Measurements from ENCODE around the gene MX1.

The MX1 gene

DNA sequence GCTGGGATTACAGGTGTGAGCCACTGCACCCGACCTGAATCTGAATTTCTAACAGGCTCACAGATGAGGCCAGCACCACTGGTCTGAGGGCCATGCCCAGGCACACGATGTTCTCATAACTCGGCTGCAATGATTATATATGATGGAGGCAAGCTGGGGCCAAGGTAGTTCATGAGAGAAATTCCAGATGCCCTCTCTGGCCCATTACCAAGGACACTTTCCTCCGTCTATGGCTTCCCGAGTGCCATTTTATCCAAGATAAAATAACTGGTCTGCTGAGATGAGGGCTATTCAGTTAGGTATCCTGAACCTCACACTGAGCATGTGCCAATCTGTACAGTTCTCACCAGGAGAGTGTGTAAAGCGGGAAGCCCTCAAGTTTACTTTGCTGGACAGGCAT is 65.4 kb downstream of the MX1 start:
- DNase-seq (ENCODE audit: low spot score), result no peak

- no peak for DNase-seq (ENCODE audit: low spot score)
Observed at GRCh38 chr21:41494242-41494641, 68.2 kb downstream of the MX1 start.

DNA sequence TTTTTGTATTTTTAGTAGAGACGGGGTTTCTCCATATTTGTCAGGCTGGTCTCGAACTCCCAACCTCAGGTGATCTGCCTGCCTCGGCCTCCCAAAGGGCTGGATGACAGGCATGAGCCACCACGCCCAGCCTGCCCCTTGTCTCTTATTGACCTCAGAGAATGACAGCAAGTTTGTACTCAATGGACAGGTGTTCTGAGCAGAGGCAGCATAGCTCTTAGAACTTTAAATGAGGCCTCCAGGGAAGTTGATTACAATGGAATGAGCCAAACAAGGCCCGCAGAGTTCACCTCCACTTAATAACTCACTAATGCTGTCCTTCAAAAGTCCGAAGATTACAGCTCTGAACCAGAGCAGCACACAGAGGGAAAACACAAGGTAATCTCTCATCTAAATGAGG is 71.0 kb downstream of the MX1 start:
- no peak for DNase-seq (ENCODE audit: low spot score)

DNA sequence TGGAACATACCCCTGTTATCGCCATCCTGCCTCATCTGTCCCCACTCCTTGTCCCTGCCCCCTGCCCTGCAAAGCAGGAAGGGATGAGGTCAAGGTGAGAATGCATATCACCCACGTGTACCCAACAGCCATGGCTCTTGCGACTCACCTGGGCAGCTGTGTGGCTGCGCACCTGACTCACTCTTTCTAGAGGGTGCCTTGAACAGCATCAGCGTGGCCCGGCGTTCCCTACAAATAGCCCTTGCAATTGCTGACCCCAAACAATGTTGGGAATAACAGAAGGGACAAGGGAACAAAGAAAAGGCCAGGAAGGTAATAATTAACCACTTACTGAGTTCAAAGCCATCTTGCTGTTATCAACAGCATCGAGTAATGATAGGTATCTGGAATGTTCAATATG is 71.7 kb downstream of the MX1 start:
- no peak for DNase-seq (ENCODE audit: low spot score)

- no peak for DNase-seq (ENCODE audit: low spot score)
Observed at GRCh38 chr21:41499920-41500319, 73.9 kb downstream of the MX1 start.

DNA sequence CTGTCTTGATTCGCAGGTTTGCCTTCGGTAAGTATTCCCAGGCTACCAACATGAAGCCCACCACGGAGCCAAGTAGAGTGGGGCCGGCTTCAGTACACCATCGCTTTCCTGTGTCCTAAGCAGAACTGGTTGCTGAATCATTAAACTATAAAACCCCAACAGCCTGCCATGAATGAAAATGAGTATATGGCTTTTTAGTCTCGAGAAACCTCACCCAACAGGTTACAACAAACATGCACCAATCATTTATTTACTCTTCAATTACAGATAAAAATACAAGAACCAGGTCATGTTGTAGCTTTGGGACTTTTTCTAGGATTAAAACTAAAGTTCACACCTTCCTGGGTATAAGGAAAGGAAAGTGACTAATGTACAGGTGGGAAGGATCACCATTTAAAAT is 74.3 kb downstream of the MX1 start:
- DNase-seq (ENCODE audit: low spot score), result no peak

DNA sequence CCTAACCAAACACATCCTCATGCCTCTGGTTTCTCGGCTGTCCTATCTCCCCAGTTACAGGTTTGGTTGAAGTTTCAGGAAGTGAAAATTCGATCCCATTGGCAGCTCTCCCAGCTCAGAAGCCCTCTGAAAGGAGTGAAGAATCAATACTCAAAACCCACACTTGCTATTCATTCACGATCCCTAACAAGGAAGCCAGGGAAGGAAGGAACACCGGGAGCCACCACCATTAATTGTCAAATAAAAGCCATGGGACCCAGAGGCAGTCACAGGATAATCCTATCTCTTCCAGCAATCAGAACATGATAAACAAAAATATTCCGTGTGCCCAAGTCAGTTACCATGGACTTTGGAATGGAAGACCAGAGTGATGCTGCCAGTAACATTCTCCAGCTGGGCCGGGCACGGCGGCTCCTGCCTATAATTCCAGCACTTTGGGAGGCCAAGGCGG is 74.9 kb downstream of the MX1 start:
- no peak for DNase-seq (ENCODE audit: low spot score)

DNA sequence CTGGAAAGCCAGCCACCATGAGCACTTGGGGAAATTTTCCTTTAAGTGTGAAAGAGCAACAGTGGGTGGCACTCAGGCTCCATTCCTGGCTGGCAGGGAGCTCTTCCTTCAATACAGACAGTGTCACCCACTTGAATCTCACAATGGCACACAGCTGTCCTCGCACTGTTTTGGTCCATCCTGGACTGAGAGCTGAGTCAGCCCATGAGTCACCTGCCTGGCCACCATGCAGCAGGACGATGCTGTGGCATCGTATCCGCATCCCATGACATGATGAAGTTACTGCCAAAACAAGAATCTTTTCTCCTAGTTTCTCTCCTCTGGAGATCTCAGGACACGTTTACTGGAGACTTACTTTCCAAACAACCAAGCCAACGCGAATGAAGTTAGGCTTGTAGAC is 75.9 kb downstream of the MX1 start:
- DNase-seq (ENCODE audit: low spot score), result peak; percentile 40

DNA sequence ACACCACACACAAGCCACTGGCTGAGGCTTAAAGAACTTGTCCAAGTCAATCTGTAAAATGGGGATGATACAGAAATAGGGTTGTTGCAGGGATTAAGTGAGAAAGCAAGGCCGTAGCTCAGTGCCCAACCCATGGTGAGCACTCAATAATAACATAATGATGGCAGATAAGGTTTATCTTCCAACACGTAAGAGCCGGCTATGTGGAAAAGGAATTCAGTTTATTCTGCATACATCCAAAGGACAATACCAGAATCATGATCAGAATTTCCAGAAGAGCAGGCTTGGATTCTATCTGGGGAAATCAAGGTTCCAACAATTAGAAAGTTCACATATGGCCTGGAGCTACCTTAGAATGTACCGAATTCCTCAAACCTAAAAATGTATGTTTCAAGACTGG is 77.3 kb downstream of the MX1 start:
- no peak for DNase-seq (ENCODE audit: low spot score)

DNA sequence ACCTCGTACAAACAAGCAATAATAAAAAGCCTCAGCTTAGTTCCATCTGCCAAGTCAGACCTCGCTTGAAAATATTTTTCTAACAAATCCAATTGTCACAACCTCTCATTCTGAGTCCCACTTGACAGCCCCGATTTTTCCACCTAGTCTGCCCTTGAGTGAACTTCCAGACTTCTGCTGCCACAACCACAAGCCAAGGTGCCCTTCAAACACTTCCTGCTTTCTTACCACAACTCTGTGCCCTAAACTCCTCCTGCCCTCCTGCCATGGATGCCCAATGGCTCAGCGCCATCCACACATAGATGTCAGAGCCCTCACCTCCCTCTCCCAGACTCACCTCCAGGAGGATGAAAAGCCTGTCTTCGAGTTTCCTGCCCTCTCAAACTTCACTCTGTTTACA is 78.0 kb downstream of the MX1 start:
- no peak for DNase-seq (ENCODE audit: low spot score)

DNA sequence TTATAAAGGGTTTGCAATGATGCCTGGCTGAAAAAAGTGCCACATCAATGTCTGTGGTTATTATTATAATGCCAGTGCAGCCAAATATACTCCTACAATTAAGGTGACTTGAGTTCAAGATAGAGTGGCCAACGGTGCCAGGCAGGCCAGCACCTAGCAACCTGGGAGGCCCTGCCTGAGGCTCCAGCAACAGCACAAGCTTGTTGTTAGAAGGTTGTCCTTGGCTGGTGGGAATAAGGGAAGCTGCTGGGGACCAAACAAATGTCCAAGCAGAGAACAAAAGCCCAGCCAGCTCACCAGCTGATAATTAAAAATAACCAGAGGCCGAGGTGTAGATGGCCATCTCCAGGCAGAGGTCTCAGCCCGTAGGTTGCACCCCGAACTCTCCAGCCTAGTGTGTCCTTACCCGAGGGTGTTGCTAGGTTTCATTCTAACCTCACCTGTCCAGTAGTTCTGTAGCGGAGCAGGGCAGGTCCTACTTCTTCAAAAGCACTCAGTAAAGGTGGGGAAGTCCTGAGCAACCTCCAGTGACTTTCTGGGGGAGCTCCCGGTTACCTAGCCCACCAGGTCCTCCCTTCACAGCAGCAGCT is 80.1 kb downstream of the MX1 start:
- no peak for DNase-seq (ENCODE audit: low spot score)

GRCh38 chr21:41506611-41507520 is 80.8 kb downstream of the MX1 start:
- DNase-seq (ENCODE audit: low spot score), result no peak

DNA sequence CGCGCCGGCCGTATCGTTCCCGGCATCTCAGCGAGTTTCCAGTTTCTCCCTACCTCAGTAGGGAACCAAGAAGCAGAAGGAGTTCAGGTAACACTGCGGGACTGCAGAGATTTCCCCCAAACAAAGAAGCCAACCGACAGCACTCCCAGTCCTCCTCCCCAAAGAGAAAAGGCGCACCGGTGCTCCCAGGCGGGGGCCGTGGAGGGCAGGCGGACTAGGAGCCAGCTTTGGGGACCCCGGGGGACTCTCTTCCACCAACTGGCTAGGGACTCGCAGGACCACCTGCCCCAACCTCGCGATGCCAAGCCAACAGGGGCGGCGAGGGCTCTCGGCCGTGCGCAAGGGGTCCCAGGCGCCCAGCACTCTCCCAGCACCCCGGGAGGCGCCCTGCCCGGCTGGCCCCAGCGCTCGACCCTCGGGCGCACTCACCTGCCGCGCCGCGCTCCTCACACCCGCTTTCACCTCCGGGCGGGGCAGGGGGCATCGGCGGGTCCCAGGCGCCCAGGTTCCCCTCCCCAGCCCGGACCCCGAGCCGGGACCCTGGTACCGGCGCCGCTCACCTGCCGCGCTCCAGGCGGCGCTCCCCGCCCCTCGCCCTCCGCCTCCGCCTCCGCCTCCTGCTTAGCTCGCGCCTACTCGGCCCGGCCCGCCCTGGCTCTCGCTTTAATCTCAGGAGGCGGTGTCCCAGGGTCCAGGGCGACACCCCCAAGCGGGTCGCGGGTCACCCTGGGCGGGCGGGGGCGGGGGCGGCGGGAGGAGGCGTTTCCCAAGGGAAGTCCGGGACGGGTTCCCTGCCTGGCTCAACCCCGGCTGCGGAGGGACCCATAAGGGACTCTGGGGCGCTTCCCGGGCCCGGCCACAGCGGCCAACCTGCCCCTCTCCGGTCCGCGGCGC is 81.7 kb downstream of the MX1 start, which contains the start of gene TMPRSS2:
Gene TMPRSS2 (minus strand): TSS at position 638 of the 894 bp plus-strand sequence. CDS start 10,025 bp downstream, outside the sequence.
- DNase-seq (ENCODE audit: low spot score), result no peak

- DNase-seq (ENCODE audit: low spot score), result no peak
Observed at GRCh38 chr21:41508415-41509144, 82.5 kb downstream of the MX1 start.
